Renal cortical epithelial cell (primary cell): Measurements from ENCODE around the gene PTPRU. TPM values are rescaled to one million over a fixed set of nuclear protein-coding genes. Genes with fewer than 3 reads are reported as not detected.
A peak's percentile ranks its signal among the peaks of the same experiment; 100 is the strongest.

ENCODE experiments used
- DNase-seq: peaks from one replicate; pipeline ENCODE4 v3.0.0-alpha.2; 2011; ENCODE audit warnings: low read depth
- total RNA-seq: library from RNA; depleted of rRNA; stranded (reverse); fragments of >200 nt; gene quantifications from 2 replicates; pipeline ENCODE4 v1.2.3, GENCODE V29; 2014

The PTPRU gene
- total RNA-seq = 25.7 and 50.7 TPM in 2 replicates

DNA sequence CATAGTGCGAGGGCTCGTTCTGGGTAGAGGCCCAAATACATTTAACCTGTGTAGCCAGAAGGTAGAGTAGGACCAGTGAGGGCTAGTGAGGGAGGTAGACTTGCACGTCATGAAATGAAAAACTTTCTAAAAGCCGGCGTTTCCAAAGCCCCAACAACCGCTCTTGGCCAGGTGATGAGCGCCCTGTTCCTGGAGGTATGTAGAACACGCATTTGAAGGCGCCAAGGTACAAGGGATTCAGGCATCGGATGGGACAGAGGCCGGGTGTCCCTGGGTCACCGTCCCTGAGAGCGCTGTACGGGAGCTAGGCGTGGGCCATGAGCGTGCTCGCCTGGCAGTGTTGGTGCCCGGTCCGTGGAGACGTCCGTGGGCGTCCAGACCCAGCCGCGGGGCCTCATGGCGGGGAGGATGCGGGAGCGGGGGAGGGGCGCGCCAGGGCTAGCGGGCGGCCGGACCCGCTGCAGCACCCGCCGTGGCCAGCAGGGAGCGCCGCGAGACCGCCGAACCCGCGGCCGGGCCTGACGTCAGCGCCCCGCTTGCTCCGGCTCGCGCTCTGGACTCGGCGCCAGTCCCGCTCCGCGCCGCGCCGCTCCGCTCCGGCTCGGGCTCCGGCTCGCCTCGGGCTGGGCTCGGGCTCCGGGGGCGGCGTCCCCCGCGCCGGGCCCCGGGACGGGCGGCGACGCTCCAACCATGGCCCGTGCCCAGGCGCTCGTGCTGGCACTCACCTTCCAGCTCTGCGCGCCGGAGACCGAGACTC lies at the start of gene PTPRU:
Gene PTPRU, plus strand, starts transcription at position 568 of the 757 bp plus-strand sequence. Its CDS starts 123 bp downstream, at position 691.
- peak; percentile 22 for DNase-seq

DNA sequence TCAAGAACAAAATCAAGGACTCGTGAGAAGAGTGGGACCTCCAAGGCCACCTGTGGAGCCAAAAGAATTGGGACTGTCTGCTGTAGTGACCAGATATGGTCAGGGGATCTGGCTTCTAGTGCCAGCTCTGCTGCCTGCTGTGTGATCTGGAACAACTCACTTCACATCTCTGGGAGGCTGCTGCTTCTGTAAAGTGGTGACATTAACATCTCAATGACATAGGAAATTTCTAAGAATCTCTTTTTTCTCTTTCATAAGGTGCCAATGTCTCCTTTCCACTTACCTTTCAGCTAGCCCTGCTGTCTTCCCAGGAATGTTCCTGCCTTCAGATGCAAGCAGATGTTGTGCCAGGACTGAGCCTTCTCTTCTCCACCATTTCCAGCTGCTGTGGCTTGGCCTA lies 49.6 kb upstream of the PTPRU start:
- no peak for DNase-seq

DNA sequence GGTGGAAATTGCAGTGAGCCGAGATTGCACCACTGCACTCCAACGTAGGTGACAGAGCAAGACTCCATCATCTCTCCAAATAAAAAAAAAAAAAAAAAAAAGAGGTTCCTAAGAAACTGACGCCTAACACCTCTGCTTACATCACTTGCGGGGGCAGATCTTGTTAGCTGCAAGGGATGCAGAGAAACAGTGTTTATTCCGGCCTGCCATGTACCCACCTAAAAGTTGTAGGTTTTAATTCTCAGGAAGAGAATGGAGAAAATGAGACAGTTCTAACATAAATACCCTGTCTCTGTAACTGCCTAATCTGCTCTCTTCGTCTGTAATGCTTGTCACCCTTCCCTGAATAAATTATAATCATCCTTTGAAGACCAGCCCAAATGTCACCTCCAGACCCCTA lies 45.6 kb upstream of the PTPRU start:
- DNase-seq = no peak

DNA sequence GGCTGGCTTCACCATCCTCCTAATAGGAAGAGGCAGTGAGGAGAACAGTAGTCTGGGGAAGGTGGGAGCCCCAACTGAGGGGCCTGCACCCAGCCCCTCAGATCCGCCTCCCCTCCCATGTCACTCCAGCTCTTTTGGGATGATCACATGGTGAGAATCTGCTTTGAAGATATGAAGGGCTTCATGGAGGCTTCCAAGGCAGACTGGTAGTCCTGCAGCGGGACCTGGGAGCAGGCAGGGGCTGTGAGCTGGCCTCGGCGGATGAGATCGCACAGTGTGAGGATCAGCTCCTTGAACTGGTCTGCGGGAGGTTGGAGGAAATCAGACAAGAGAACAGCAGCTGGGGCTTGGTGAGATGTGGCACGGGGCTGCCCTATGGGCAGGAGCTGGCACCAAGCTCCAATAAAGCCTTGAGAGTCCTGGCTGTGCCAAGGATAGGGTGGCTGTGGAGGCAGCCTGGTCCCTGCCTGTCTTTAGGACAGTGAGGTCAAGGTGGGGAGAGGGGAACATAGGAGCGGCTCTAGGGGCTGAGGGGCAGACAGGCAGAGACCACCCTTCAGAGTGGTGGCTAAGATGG lies 42.4 kb upstream of the PTPRU start:
- DNase-seq = no peak

DNA sequence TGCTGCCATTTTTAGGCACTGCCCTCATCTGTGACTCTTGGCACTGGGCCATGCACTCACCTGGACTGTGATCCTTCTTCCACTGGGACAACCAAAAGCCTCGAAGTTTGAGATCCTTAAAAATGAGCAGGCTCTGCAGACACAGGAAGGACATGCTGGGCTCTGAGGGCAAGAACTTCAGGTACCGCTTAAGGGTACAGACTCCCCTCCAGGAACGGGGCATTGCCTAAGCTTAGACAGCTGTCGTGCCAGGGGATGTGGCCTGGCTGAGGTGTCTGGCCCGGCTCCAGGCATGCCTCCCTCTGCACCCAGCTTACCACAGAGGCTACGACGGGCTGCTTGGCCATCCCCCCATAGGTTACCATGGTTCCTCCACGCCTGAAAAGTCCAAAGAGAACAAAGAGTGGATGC lies 40.4 kb upstream of the PTPRU start:
- DNase-seq = peak; percentile 77

DNA sequence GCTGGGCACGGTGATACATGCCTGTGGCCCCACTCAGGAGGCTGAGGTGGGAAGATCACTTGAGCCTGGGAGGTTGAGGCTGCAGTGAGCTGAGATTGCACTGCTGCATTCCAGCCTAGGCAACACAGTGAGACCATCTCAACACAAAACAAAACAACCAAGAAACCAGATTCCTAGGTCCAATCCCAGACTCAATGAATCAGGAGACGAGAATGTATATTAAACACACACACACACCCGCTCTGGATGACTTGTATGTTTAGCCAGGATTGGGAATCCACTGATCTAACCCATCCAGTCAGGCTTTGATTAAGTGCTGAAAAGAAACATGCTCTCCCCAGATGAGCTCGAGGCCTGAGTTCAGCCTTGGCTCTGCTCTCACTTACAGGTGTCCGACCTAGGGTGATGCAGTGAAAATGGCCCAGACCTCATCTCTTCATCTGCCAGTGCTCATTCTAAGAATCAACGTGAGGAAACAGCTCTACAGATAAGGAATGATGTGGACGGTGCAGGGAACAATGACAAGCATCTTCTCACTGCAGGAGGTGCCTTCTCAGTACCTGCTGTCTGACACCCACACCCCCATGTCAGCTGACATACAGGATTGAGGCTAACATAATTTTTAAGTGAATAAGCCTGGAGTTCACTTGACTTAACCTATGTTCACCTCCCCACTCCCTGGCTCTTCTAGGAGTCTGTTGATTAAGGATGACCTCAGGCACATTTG lies 39.3 kb upstream of the PTPRU start:
- peak; percentile 39 for DNase-seq

DNA sequence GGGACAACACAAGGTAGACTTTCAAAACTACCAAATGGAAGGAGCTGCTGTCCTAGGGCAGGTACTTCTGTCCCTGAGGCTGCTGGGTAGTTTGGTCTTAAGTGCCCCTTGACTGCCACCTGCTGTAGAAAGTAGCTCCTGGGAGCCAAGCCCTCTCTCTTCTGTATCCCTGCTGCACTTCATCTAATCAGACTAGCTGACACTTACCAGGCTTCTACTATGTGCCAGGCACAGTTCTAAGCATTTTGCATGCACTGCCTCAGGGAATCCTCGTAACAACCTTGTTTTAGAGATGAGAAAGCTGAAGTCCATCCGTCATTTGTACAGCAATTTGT lies 38.8 kb upstream of the PTPRU start:
- peak; percentile 63 for DNase-seq

DNA sequence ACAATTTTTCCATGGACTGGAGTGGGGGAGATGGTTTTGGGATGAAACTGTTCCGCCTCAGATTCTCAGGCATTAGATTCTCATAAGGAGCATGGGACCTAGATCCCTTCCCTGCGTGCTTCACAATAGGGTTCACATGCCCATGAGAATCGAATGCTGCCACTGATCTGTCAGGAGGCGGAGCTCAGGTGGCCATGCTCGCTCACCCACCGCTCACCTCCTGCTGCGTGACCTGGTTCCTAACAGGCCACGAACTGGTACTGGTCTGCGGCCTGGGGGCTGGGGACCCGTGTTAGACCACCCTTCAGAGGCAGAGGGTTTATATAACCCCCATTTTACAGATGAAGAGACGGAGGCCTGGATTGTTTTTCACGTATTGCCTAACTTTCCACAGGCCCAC lies 38.3 kb upstream of the PTPRU start:
- DNase-seq = no peak

DNA sequence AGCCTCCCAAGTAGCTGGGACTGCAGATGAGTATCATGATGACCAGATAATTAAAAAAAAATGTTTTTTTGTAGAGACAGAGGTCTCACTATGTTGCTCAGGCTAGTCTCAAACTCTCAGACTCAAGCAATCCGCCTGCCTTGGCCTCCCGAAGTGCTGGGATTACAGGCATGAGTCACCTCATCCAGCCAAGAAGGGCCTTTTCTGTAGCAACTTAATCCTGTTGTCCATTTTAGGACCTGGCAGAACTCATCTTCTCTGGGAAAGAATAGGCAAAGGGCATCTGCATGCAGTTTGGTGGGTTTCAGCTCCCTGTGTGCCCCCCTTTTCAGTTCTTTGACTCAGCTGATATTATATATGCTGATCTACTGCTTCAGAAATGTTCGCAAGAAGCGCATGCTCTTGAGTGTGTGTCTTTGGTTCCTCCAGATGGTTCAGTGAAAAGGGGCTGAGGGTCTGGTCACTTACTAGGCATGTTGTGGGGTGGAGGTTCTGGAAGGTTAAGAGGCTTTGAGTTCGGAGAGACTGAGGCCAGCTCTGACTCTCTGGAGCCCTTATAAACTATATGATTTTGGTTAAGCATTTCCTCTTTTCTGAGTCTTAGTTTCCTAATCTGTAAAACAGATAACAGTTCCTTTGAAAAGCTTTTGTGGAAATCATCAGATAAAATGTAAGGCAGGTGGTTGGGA lies 35.3 kb upstream of the PTPRU start:
- no peak for DNase-seq

DNA sequence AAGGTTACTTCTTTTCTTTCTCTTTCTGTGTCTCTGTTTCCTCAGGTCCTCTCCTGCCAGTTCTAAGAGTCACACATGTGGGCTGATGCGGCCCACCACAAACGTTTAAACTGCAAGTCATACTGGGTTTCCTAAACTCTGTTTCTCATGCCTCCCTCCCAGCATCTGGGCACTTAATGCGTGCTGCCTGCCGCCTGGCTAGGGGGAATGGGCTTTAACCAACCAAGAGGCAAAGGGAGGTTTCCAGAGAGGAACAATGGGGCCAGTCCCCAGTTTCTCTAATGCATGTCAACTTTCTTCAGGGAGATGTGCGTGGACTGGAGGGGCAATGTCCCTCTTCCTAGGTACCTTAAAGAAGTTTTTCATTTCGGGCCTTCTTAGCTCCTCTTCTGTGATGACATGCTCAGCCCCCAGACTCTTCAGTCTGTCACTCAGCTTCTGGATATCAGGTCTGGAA lies 34.7 kb upstream of the PTPRU start:
- DNase-seq = no peak

DNA sequence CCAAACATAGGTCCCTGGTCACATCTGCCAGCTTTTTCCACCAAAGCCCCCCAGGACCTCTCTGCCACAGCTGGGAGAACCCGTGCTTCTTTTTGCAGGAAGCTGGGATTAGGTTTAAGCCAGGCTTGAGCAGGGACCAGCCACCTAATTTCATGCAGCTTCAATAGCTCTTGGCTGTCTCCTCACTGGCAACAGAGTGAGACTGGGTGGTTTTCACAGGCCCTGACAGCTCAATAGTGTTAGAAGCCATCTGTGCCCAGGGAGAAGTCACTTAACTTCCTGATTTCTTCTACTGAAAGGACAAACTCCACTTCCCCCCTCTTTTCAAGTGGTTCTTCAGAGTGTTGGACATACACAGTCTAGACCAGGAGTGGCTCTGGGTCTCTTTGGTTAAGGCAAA lies 34.3 kb upstream of the PTPRU start:
- no peak for DNase-seq

DNA sequence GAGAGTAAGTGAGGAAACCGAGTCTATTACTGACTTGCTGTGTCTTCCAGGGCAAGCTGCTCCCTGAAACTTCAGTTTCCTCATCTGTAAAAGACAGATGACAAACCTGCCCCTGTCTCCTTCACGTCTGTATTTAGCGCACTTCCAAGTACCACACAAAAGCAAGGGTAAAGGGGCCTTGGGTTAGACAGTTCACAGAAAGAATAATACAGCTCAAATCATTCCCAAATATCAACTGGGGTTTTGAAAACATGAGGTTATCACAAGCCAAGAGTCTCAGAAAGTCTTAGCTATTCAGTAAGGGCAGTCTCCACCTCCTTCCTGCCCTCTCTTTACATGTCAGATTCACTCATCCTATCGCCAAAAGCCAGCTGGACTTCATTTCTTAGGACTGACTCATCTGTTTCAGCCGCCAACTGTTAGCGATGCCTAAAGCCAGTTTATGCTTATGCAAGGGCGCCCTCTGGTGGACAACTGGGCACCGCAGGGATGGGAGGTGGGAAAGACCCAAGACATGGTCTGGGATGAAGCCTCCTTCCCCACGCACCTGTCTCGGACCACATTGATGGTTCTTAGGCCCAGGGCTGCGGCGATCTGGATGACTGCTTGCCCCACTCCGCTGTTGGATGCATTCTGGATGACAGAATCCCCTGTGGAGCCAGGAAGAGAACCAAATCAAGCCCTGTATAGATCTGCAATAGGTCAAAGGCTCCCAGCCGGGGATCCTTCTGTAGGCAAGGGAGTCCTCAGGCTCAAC lies 33.6 kb upstream of the PTPRU start:
- peak; percentile 97 for DNase-seq

DNA sequence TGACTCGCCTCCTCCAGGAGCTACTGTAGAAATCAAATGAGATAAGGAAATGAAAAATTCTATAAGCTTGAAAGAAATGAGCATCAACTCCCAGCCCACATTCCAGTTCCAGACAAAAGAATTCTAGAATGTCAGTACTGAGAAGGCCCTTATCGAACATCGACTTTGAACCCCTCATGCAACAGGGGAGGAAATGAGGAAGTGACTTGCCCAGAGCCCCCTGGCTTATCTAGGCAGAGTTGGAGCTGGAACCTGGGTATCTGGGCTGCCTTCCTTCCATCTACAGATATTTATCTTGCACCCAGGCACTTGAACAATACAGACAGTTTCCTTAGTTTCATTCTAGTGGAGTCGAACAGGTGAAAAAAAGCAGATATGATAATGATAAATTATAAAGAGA lies 27.9 kb upstream of the PTPRU start:
- DNase-seq = no peak

DNA sequence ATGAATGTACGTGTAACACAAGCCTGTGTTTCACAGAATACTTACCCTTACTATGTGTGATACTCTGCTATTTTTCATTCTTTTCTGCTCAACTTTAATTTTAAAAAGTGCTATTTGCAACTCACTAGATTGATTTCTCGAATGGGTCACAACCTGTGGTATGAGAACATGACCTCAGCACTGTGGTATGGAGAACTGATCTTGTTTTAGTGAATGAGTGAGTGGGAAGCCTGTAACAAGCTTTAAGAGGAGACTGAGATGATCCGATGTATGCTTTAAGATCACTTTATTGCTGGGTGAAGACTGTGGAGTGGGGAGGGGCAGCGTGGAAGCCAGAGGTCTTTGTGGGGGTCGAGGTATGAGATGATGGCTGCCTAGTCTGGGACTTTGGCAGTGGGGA lies 27.1 kb upstream of the PTPRU start:
- DNase-seq = no peak

DNA sequence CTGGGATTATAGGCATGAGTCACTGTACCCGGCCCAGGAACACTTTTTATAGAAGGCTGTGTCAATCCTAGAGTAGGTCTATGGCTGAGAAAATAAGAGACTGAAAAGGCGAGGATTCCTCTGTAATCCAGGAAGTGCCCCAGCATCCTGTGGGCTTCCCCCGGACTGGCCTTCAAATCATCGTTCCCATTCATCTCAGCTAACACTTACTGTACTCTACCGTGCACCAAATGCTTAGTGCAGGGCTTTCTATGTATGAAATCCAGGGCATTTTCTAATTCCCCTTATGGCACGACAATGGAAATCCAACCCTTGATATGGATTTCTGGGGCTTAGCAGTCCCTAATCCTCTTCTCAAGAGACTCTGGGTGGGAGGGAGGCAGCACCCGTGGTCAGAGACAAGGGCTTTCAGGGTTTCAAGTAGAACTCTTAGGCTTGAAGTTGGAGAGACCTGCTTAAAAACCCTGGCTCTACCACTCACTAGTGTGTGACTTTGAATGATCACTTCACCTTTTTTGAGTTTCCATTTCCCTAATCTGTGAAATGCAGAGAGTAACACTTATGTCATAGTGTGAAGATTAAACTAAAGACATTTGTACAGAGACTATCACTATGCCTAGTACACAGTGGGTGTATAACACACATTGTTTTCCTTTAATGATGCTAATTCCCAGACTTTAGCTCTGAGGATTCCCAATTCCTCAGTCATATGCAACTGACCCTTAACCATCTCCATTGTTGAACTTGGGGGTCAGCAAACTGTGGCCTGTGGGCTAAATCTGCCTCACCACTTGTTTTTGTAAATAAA lies 25.8 kb upstream of the PTPRU start:
- no peak for DNase-seq

DNA sequence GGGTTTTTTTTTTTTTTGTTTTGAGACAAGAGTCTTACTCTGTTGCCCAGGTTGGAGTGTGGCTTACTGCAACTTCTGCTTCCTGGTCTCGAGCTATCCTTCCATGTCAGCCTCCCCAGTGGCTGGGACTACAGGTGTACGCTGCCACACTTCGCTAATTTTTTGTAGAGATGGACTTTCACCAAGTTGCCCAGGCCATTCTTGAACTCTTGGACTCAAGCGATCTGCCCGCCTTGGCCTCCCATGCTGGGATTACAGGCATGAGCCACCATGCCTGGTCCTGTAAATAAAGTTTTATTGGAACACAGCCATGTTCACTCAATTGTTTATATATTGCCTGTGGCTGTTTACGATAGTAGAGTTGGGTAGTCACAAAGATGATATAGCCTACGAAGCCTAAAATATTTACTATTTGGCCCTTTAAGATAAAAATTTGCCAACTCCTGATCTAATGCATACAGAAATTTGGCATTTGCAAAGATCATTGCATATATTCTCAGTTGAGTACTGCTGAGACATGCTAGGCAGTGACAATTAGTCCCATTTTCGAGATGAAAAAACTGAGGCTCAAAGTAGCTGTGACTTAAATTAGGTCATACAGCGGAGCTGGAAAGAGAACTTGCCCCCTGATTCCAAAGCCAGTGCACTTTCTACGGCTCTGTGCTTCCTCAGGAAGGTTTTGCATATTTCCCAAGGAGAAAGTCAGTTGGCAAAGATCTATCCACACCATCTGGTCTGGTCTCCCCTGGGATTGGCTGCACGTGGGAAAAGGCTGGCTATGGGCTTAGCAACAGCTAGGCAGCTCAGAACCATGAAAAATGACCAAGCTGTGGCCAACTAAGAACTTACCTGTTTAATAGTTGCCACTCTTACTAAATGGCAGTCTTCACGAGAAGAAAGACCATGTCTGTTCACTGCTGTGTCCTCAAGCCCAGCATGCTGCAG lies 25.0 kb upstream of the PTPRU start:
- DNase-seq = no peak

DNA sequence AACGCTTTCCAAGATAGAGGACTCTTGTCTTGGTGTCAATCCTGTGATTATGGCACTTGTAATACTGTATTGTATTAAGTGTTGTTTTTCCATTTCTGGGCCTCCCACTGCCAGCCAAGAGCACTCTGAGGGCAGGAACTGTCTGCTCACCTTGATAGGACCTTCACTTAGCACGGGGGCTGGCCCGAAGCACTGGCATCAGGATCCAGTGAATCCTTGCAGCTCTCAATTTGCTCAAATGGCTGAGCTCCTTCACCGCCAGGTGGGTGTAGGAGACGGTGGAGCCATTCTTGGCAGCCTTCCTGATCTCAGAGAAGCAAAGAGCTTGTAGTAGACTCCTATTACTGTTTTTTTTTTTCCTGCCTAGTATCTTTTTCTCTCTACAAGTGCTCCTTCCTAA lies 23.3 kb upstream of the PTPRU start:
- DNase-seq = no peak

DNA sequence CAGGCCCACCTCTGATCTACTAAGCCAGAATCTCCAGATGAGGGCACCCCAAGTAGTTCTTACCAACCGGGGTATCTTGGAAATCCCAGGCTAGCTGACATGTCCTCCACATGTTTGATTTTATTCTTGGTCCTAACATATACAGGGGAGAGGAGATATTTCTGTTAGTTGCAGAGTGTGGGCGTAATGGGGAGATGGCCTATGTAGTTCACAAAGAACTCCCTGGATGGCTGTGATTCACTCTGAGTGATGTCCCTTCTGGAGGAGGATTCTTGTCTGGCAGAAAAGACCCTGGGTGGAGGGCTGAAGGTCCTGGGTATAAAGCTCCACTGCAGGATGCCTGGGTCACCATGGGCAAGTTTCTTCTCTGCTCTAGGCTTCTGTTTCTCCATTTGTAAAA lies 18.7 kb upstream of the PTPRU start:
- no peak for DNase-seq

DNA sequence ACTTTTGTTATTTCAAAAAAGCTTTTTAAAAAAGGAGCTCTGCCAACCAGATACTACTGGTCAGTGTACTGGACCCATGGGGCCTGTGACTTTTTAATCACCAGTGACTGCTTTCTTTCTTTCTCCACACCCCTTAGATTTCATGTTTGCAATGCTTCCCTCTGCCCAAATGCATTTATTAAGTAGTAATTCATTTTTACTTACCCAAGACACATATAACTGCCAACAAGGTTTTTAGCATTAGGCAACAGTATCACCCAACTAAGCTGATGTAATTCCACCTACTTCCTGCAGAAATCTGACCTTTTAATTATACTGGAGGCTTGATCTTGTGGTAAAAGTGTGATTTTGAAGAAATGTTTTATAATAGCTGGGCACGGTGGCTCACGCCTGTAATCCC lies 18.1 kb upstream of the PTPRU start:
- DNase-seq = peak; percentile 34

DNA sequence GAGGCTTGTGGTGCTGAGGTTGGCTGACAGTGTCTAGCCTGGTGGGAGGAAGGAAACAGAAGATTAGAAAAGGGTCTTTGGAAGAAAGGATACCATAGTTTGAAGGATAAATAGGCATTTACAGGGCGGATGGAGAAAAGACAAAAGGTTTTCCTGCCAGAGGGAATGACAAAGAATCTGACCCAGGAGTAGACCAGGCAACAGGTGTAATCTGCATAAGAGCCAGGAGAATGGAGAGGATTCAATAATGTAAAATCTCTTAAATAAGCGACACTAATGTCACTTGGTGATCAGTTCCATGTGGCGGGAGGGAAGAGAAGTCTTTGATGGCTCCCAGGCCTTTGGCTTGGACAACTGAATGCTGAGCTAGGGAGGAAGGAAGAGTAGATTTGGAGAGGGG lies 15.0 kb upstream of the PTPRU start:
- no peak for DNase-seq
